HEK293T (cell line): ENCODE results near the gene DCST2.

Experiments
- BHLHE40 ChIP-seq: fragments of 450-650 bp; IDR thresholded peaks from 2 replicates; pipeline ENCODE4 v1.6.1; 2016; ENCODE audit warnings: mild to moderate bottlenecking, moderate library complexity, borderline replicate concordance
- ELF4 ChIP-seq: fragments of 450-650 bp; IDR thresholded peaks from 2 replicates; pipeline ENCODE4 v1.6.1; 2017; ENCODE audit warnings: antibody characterized with exemption
- FOXA1 ChIP-seq: fragments of 450-650 bp; IDR thresholded peaks from 2 replicates; pipeline ENCODE4 v1.6.1; 2016; ENCODE audit warnings: mild to moderate bottlenecking
- FOXM1 ChIP-seq: fragments of 450-650 bp; IDR thresholded peaks from 2 replicates; pipeline ENCODE4 v1.6.1; 2017; ENCODE audit warnings: mild to moderate bottlenecking, borderline replicate concordance
- L3MBTL2 ChIP-seq: fragments of 450-650 bp; conservative IDR thresholded peaks from 2 replicates; pipeline ENCODE4 v1.6.1; 2016; ENCODE audit warnings: mild to moderate bottlenecking
- SUZ12 ChIP-seq: fragments of 450-650 bp; IDR thresholded peaks from 2 replicates; pipeline ENCODE4 v1.6.1; 2016; ENCODE audit warnings: mild to moderate bottlenecking
- TF ChIP-seq, protein P1 (sequence below): fragments of 450-650 bp; IDR thresholded peaks from 2 replicates; pipeline ENCODE4 v1.6.1; 2016

DNA sequence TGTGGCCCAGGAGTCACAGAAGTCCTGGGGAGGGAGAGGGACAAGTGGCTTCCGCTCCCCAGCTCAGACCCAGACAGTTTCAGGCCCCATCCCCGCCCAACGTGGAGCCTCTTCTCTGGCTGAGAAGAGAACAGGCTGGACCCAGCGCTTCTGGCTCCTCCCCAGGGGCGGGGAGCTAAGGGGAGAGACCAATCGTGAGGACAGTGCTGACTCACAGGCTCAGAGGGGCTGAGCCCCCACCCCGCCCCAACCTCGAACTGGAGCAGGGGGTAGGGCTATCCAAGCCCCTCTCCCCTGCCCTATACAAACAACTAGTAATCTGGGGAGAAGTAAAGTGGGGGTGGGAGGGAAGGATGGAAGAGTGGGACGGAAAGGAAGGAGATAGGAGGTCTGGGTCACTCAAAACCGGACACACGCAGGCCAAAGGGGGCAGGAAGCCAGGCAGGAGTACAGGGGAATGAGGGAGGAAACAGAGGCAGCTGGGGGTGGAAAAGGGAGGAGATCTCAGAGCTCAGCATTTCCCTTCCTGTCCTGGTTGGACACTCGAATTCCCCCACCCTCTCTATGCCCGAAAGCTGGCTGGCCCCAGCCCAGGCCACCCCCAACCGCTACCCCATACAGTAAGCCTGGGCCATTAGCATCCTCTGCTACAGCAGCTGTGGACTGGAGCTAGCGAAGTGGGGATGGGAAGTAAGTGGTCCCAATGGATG, 62.8 kb downstream of the DCST2 start, which contains the start of gene SHC1:
- TF ChIP-seq L3MBTL2 (no peak; the same call in 1 of the 2 replicates), FOXA1 (no peak), FOXM1 (no peak), BHLHE40 (no peak), ELF4 (no peak), SUZ12 (no peak)
- TF ChIP-seq, protein P1, sequence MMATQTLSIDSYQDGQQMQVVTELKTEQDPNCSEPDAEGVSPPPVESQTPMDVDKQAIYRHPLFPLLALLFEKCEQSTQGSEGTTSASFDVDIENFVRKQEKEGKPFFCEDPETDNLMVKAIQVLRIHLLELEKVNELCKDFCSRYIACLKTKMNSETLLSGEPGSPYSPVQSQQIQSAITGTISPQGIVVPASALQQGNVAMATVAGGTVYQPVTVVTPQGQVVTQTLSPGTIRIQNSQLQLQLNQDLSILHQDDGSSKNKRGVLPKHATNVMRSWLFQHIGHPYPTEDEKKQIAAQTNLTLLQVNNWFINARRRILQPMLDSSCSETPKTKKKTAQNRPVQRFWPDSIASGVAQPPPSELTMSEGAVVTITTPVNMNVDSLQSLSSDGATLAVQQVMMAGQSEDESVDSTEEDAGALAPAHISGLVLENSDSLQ, result no peak
